ENCODE results near the gene P2RY14.

The P2RY14 gene

DNA sequence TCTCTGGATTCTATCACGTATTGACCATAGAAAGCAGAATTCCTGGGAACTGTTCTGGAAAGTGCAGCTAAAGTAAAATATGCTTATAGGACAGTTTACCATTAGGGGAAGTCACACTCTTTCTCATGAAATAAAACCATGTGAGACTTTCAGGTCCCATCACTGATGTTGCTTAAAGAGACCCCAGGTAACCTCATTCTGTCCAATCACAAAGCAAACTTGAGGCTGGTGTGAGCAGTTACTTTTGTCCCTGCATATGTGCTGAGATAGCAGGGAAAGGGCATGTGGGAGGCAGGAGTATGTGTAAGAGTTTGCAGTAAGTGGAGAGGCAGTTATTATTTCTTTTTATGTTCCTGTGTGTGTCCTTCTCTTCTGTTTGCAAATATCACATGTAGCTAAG, 22.2 kb upstream of the P2RY14 start:
- no peak for DNase-seq (ENCODE audit: low spot score)

GRCh38 chr3:151299006-151299405, 20.7 kb upstream of the P2RY14 start:
- DNase-seq (ENCODE audit: low spot score) = no peak

DNA sequence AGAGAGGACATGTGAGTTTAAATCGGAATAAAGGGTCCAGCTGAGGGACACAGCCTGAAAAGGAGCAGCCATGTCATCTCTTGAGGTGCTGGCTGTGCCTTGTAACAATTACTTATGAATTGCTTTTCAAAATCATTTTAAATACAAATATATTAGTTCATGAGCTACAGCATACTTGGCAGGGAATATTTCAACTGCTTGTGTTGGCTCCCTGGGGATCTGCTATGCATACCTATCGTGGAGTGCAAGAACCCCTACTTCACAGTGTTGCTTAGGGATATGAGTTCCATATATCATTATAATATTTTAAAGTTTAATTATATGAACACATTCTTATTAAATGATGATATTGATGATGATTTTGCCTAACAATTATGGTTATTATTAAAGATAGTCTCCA, 19.1 kb upstream of the P2RY14 start:
- DNase-seq (ENCODE audit: low spot score) = no peak

DNA sequence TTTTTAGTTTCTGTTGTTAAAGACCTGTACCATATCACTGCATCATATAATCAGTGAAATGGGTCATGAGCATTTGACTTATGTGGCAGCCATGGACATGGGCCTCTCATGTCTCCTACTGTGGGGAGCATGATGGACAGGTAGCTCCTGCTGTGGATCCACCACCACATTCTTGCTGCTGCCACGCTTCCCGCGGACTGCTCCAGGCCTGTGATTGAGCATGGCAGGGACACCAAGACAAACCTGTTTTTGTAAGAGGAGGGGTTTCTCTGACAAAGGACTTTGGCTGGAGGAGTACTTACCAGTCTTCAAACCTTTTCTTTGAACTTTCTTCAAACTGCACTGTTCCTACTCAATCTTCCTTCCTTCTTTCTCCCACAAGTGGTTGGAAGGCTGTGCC, 17.9 kb upstream of the P2RY14 start:
- DNase-seq (ENCODE audit: low spot score) = no peak

- DNase-seq (ENCODE audit: low spot score) = no peak
Measured at GRCh38 chr3:151293127-151293526, 14.8 kb upstream of the P2RY14 start.

DNA sequence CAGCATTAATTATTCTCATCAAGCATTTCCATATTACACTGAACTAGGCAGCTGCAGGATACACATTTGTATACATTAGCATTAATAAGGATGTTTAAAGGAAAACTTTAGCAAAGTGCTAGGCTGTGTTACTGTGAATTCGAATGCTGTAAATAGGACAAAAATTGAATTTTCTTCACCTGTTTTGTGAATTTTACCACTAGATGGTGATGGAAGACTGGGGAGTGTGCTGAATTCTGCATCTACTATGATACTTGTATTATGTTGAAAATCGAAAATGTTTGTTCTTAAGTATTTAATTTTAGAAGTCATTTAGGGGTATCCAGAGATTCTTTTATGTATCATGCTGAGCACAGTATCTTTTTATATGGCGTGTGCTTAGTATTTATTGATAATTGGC, 12.3 kb upstream of the P2RY14 start:
- peak; percentile 47 for DNase-seq (ENCODE audit: low spot score)

- no peak for DNase-seq (ENCODE audit: low spot score)
Measured at GRCh38 chr3:151289445-151289844, 11.1 kb upstream of the P2RY14 start.

- DNase-seq (ENCODE audit: low spot score) = no peak
Measured at GRCh38 chr3:151285940-151286339, 7.6 kb upstream of the P2RY14 start.

DNA sequence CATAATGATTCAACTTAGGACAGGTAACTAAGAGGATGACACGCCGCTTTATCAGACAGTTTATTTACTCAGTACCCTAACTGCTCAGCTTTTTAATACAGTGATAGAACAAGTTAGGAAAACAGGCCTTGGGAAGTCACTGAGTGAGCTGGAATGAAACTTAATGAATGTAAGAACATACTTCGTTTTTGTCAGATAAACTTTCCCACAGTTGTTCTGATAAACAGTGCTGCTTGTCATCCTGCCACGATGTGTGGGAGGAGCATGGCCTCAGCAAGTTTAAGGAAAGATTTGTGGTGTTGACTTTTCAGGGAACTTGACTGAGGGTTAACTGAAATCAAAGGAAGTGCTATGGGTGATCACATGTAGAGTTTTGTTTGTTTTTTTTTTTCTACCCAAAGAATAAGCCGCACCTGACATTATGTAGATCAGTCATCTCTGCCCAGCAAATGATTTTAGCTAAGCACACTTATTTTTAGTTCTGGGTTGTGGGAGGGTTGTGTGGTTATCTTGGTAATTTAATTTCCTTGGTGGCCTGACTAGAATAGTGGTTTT, 5.6 kb upstream of the P2RY14 start:
- peak; percentile 7 for DNase-seq (ENCODE audit: low spot score)

DNA sequence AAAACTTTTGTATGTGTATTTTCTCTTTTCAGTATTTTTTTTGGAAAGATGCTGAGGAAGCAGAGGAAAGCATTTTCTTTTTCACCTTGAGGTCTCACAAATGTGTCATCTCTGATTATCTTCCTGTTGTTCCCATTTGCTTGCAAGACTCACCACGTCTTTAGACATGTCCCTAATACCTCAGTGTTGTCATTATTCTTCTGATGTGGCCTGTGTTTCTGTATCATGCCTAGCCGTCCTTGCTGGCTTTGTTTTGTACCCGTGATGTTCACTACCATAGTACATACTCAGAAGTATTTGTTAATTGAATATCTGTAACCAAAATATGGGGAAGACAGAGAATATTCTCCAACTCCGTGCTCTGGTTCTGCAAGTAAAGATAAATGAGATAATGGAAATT, 5.0 kb upstream of the P2RY14 start:
- no peak for DNase-seq (ENCODE audit: low spot score)

DNA sequence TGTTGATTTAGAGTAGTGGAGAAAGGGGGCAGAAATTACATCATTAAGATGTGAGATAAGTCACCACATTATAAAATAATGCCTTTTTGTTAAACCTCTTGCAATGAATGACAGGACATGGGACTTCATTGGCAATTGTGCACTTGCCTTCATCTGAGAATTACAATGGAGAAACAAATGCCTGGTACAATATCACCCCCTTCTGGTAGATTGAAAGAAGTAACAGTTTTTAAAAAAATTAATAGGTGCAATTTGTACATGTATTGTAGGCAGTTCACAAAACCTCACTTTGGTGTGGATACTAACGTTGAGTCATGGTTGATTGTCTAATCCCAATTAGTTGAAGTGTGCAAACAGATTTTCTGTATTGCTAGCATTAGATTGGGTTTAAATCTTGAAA, 4.6 kb upstream of the P2RY14 start:
- DNase-seq (ENCODE audit: low spot score) = peak; percentile 67

- DNase-seq (ENCODE audit: low spot score) = no peak
Measured at GRCh38 chr3:151281671-151282324, 3.5 kb upstream of the P2RY14 start.

DNA sequence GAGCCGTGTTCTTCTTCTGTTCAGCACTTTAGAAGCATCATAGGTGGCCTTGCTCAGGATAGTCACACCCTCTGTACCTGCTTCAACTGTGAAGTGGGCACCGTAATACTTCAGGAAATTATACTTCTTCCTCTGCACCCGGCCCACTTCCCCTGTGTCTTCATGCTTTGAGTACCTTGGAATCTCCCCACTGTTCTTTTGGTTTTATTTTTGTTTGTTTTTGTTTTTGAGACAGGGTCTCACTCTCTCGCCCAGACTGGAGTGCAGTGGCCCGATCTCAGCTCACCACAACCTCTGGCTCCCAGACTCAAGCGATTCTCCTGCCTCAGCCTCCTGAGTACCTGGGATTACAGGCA, 1.7 kb downstream of the P2RY14 start:
- DNase-seq (ENCODE audit: low spot score) = no peak

- no peak for DNase-seq (ENCODE audit: low spot score)
Measured at GRCh38 chr3:151276038-151276686, 2.2 kb downstream of the P2RY14 start.

GRCh38 chr3:151275091-151275490, 3.3 kb downstream of the P2RY14 start:
- DNase-seq (ENCODE audit: low spot score) = no peak

- DNase-seq (ENCODE audit: low spot score) = no peak
Measured at GRCh38 chr3:151269631-151270030, 8.7 kb downstream of the P2RY14 start.

DNA sequence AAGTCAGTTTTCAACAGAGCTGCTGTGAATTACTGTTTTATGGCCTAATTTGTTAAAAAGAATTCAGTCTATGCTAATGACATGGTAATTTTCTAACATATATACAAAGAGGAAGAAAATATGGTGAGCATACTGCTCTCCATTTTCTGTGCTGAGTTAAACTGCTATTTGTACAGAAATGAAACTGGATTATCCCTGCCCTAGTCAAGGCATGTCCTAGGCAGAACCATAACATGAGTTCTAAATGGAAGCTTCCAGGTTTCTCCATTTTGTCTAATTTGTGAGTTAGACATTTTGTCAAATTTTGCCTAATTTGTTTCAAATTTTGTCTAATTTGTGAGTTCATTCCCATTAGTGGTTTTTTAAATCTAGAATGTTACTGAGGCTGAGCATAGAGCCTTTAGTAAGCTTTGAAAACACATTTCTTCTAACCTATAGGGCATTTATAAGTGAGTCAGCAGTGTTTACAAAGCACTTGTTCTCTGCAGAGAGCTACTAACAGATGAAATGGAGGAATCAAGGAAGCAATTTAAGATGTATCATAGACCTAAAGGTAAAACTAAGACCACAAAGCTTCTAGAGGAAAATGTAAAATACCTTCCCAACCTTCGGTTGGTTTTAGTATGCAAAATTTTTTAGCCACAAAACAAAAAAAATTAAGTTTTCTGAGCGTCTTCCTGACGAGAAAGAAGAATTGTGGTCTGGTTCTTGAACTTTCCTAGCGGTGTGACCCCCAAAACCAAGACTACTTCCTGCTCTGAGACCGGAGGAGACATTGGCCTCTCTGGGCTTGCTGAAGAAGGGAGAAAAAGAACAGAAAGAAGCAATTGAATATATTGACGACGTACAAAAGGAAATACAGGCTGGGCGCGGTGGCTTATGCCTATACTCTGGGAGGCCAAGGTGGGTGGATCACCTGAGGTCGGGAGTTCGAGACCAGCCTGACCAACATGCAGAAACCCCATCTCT, 9.8 kb downstream of the P2RY14 start:
- no peak for DNase-seq (ENCODE audit: low spot score)

DNA sequence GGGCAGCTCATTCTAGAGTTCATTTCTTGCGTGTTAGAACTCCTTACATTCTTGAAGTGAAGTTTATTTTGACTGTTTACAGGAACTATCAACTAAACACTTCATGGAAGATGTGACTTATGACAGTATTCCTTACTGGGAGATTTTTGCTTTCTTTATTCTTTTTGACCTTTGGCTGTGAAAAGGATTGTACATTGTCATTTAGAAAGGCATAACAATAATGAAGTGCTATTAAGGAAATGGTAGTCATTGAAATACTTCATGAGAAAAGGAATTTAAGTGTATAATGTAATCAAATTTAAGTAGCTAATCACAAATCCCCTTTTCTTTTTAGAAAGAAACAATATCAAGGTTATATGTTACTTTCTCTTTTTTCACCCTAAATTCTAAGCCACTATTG, 11.3 kb downstream of the P2RY14 start:
- no peak for DNase-seq (ENCODE audit: low spot score)

GRCh38 chr3:151265866-151266265, 12.5 kb downstream of the P2RY14 start:
- DNase-seq (ENCODE audit: low spot score) = no peak

DNA sequence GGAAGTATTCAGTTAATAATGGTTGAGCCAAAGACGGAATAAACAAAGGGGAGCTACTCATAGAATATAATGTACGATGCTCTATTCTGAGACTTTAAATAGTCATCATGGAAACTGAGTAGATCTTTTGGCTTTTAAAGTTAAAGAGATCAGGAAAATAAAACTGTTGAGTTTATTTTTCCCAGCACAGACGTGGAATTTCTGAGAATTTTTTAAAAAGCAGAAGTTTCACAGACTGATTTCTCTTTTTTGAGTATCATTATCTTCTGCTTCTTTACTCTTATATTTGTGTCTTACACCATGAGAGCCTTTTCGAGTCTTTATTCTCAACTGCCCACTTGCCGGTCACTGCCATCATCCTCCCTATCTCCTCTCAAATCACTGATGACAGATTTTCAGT, 13.2 kb downstream of the P2RY14 start:
- no peak for DNase-seq (ENCODE audit: low spot score)

- no peak for DNase-seq (ENCODE audit: low spot score)
Measured at GRCh38 chr3:151264605-151265004, 13.7 kb downstream of the P2RY14 start.

DNA sequence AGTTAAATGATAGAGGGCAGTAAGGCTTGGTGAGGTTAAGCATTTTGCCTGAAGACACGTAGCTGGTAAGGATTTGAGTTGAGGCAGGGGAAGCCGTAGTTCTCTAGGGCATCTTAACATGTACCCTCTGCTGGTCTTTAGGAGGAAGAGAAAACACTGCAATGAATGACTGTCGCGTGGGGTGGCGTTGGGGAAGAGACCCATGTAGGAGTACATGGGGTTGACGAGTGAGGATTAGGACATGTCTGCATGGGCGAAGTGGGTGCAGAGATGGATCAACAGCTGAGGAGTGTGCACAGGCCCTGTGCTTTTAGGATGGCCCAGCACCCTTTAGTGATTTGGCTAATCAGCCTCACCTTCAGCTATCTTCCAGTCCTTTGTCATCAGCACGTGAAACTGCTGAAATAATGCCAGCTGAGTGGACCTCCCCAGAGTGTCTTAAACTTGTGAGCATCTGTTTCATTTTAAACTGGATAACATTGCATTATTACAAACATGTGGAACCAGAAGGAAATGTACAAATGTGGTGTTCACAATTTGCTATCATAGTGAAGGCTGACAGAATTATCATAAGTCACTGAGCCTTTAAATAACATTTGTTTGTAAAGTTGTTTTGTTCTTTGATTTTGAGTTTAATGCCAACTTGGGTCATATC, 15.3 kb downstream of the P2RY14 start:
- DNase-seq (ENCODE audit: low spot score) = no peak
